ENCODE results near the gene THAP7.
"Not testable (repeated sequence)": the region's sequence is repeated elsewhere in the genome, so short reads cannot be mapped to it uniquely, and the experiment has no call there.

The THAP7 gene, protein sequence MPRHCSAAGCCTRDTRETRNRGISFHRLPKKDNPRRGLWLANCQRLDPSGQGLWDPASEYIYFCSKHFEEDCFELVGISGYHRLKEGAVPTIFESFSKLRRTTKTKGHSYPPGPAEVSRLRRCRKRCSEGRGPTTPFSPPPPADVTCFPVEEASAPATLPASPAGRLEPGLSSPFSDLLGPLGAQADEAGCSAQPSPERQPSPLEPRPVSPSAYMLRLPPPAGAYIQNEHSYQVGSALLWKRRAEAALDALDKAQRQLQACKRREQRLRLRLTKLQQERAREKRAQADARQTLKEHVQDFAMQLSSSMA

DNA sequence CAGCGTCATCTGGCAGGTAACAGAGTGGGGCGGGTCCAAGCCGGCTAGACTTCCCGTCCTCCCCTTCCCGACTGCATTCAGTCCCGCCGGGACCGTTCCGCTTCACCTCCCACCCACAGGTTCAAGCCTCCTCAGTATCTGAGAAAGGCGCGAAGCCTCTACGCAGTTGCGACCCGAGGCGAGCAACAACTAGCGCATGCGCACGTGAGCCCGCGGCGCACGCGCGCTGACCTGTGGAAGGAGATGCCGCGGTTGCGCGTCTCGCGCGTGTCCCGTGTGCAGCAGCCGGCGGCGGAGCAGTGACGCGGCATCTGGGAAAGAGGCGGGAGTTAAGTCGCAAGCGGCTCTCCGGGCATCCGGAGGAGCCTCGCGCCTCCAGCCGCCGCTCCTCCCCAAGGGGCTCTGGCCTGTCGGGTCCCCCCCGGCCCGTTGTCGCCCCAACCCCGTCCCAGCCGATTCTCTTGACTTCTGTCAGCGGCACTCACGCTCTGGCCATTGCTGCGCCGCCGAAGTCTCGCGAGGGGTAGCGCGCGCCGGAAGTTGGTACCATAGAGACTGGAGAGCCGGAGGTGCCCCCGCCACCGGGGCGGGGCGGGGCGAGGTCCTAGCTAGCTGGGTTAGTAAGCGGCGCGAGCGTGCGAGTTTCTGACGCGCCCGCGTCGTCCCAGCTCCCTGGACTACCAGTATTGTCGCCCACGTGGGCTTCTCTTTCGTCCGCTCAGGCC lies at the start of gene THAP7:
THAP7 (minus strand) TSS at position 518 of the 725 bp plus-strand sequence; CDS start at position 311, 207 bp downstream.
- DNase-seq: peak; percentile 99

DNA sequence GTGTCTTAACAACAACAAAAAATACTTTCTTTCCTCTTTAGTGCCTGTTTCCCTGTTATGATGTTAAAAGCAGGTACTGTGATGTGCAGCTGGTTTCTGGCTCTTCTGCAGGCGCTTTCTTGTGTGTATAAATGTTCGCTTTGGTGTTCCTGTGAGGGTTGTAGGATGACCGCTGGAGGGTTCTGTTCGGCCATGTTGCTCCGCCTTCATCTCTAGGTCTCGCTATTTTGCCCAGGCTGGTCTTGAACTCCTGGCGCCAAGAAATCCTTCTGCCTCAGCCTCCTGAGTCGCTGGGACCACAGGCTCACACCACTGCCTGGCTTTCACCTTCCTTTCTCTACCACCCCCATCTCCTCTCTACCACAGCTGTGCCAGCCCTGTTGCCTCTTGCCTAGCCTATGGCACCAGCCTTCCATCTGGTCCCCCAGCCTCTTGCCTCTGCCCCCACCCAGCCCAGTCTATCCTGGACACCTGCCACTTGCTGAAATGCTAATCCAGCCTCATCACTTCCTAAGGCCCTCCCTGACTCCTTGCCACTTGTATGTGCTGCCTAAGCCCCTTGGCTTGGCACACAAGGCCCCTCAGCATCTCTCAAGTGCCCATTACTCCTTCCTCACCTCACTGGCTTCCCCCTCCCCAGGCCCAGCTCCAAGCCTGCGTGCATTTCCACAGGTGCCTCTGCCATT lies 49.4 kb upstream of the THAP7 start:
- DNase-seq: no peak

DNA sequence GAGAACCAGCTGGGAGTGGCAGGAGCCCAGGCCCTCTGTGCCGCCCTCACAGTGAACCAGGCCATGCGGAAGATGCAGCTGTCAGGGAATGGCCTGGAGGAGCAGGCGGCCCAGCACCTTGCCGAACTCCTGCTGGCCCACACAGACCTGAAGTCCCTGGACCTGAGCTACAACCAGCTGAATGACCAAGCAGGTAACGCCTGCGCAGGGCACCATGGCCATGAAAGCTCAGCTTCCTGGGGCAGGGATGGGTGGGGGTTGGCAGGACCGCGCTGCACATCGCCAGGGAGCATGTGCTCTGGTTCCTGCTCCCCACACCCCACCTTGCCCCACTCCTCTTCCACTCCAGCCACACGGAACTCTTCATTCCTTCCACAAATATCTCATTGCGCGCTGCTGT lies 47.0 kb upstream of the THAP7 start:
- DNase-seq: not testable (repeated sequence)

DNA sequence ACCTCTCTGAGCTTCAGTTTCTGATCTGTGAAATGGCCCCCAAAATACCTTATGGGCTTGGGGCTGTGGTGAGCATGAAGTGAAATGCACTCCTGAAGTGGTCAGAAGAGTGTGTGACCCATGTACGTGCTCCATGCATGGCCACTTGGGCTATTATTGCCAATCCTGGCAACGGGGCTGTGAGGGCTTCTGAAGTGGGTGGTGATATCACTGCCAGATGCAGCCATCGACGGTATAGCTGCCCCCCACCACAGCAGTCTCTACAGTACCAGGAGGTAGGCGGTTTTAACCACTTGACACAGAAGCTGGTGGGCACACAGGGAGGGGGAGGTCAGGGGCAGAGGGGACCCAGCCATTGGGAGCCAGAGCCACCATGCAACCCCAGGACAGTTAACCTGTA lies 46.5 kb upstream of the THAP7 start:
- not testable (repeated sequence) for DNase-seq

GRCh38 chr22:21047730-21048129 lies 45.8 kb upstream of the THAP7 start:
- no peak for DNase-seq

GRCh38 chr22:21047035-21047661 lies 45.2 kb upstream of the THAP7 start:
- no peak for DNase-seq

DNA sequence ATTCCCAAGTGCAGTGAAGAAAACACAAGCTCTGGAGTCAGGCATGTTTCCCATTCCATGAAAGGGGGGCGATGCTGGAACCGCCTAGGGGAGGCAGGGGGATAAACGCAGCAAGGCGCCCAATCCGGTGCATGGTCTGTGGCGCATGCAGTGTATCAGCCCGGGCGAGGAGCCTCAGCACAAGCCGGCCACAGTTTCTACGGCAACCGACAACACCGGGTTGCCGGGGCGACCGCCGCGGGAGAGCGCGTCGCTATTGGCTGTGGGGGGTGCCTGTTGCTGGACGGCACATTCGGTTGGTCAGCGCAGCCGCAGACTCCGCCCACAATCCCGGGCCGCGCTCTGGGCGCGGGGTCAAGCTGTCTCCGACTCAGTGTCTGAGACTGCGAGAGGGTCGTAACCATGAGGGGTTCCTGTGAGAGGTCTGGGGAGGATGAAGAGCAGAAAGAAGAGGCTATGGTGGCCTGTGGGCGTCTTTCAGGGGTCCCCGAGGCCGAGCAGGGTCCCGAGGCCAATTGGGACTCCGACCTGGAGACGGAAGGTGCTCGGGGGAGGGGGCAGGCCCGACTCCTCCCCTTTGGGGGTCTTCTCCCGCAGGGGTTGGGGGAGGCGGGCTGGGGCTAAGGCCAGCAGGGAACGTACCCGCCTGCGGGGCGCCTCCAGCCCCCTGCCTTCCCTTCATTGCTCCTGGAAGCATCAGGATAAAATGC lies 43.8 kb upstream of the THAP7 start, which contains the start of gene LRRC74B:
LRRC74B (plus strand) TSS at position 362 of the 710 bp plus-strand sequence; CDS start at position 403, 41 bp downstream.
- DNase-seq: peak; percentile 84

DNA sequence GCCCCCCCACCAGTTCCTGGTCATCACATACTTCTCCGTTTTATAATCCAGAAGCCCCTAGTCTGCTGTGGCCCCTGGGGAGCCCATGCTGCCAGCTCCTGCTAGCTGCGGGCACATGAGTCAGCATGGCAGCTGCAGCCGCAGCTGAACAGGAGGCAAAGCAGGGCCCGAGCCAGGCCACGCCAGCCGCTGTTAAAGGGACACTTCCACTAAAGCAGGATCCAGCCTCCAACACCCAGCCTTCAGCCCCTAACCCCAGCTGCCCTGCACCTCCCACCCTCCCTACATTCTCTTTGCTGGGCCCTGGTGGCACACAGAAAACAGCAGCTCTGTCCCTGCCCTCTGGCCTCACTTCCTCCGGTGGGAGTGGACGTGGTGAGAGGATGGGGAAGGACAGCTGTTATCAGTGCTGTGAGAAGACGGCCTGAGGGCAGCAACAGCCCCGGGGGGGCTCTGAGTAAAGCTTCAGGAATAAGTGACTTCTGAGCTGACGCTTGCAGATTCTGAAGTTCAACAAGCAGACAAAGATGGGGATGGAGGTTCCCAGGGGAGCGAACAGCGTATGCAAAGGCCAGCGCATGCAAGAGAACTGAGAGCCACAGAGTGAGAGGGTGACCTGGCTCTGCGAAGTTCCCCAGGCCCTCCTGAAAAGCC lies 43.1 kb upstream of the THAP7 start:
- no peak for DNase-seq

DNA sequence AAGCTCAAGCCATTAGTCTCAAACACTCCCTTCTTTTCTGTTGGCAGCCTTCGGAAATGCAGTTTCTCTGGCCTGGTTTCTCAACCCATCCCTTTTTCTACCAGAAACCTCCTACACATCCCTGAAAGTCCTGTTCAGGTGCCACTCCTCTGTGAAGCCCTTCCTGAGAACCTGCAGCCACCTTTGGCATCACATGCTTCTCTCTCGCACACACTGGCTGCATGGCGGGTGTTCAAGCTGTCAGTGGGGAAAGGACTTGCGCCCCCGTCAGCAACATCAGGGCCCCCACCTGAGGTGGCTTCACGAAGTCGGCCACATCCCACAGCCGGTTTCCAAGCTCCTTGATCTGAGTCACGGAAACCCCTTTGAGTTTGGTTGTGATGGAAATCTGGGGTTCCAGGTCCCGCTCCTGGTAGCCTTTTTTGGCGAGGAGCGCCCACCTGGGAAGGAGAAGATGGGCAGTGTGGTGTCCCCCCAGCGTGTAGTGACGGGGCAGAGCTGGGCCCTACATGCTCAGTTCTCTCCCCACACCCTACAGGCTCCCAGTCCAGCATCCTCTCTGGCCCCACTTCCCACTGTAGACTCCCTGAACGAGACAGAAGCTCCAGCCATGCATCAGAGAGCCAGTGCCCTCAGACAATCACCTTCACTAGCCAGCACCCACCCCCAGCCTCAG lies 42.1 kb upstream of the THAP7 start:
- no peak for DNase-seq

GRCh38 chr22:21042978-21043859 lies 41.3 kb upstream of the THAP7 start:
- DNase-seq: no peak

DNA sequence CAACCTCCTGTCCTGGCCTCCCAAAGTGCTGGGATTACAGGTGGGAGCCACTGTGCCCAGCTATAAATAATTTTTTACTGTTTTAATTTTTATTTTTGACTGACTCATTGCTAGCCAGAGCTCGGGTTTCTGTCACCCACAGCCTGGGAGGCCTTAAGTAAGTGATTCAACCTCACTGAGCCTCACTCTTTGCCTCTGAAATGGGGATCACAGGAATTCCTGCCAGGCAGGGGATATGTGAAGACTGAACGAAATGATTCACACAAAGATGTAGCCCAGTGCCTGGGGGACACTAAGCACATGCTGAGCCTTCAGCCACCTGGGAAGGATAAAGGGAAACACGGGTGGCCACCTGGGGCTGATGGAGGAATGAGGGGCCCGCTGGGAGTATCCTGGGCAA lies 40.0 kb upstream of the THAP7 start:
- no peak for DNase-seq

DNA sequence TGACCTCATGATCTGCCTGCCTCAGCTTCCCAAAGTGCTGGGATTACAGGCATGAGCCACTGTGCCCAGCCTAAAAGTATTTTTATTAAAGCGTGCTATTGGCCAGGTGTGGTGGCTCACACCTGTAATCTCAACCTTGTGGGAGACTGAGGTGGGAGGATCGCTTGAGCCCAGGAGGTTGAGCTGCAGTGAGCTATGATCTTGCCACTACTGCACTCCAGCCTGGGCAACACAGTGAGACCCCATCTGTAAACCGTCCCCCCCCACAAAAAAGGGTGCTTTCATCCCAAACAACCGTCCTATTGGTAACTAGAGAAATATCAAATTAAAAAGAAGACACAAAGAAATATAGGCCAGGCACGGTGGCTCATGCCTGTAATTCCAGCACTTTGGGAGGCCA lies 37.2 kb upstream of the THAP7 start:
- DNase-seq: not testable (repeated sequence)

DNA sequence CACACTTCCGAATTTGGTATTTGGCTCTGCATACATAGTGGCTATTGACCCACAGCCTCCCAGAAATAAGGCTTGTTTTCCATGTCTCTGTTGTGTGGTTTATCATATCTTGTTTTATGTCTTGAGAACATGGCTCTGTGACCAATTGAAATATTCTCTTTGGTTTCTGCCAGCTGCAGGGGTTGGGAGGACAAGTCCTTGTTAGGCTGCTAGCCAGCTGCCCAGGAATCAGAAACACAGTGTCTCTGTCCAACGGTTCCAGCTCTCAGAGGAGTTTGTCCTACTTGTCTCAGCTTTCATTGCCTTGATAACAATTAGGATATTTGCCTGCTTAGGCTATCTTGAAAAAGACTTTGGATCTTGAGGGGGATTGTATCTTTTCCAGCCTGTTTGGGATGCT lies 36.5 kb upstream of the THAP7 start:
- no peak for DNase-seq

GRCh38 chr22:21034989-21035388 lies 33.1 kb upstream of the THAP7 start:
- no peak for DNase-seq

- no peak for DNase-seq
Measured at GRCh38 chr22:21033895-21034294, 32.0 kb upstream of the THAP7 start.

GRCh38 chr22:21032868-21033688 lies 31.2 kb upstream of the THAP7 start:
- no peak for DNase-seq

DNA sequence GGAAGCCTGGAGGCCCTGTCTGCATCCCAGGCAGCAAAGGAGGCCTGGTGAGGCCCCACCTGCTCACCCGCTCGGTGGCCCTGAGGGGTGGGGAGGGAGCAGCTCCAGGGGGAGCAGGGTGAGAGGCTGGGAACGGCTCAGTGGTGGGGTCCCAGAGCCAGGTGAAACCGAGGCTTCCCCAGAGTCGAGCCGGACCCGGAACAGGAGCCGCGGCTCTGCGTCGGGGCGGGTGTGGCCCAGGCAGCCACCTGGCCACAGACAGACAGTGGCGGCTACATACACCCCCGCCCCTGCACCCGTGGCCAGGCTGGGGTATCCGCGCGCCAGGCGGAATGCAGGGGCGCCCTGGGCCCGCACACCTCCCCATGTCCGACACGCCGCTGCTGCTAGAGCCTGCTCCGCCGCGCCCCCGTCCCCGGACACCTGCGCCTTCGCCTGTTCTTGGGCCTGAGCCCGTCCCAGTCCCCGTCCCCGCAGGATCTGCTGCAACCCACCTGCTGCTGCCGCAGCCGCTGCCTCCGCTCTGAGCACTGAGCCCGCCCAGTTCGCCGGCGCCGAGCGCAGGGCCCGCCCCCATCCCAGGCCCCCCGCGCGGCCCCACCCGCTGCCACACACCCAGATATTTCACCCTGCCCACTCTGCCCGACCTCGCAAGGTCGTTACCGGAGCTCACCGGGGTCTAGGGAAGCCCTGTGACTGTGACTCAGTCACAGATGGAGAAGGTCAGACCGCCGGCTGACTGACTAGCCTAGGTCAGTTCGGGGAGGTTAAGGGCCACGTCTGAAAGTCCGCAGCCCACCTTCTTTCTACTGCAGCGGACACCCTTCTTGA lies 30.3 kb upstream of the THAP7 start, which contains the start of gene SLC7A4:
SLC7A4 (minus strand) TSS at position 525 of the 831 bp plus-strand sequence. CDS start 749 bp downstream, outside the sequence.
- no peak for DNase-seq

GRCh38 chr22:21031545-21032036 lies 29.7 kb upstream of the THAP7 start:
- DNase-seq: no peak

All from activated effector memory CD4-positive, alpha-beta T cell treated with anti-CD3 and anti-CD28 coated beads, Interleukin-2, amount 50 U/mL, for 16 hours (primary cell).